ENCODE results near the gene TANGO6.
A peak's percentile ranks its signal among the peaks of the same experiment; 100 is the strongest.

TANGO6 gene

GRCh38 chr16:68893710-68894705 is 50.7 kb downstream of the TANGO6 start:
- DNase-seq (ENCODE audit: extremely low spot score) = peak; percentile 14

GRCh38 chr16:68894714-68895113 is 51.4 kb downstream of the TANGO6 start:
- POLR2A ChIA-PET = no interaction called here
- DNase-seq (ENCODE audit: extremely low spot score) = no peak
- TF ChIP-seq FOXK2 (IDR thresholded peaks at IDR 0.05) (no peak), HDGF (IDR thresholded peaks at IDR 0.05; ENCODE audit: borderline replicate concordance) (no peak)
- CTCF ChIA-PET = no interaction called here

More at GRCh38 chr16:68893710-68894705, 50.7 kb downstream of the TANGO6 start:
- CTCF ChIA-PET = no interaction called here
- POLR2A ChIA-PET = no interaction called here
- no peak for TF ChIP-seq SP1 (IDR thresholded peaks at IDR 0.05)
- no peak for TF ChIP-seq NFRKB (IDR thresholded peaks at IDR 0.05)
- TF ChIP-seq FOXM1 (IDR thresholded peaks at IDR 0.05; ENCODE audit: borderline replicate concordance) = no peak
- no peak for TF ChIP-seq ARNT (IDR thresholded peaks at IDR 0.05)
- no peak for TF ChIP-seq L3MBTL2 (conservative IDR thresholded peaks at IDR 0.05)
- no peak for TF ChIP-seq HDGF (IDR thresholded peaks at IDR 0.05; ENCODE audit: borderline replicate concordance)
- TF ChIP-seq LEF1 (IDR thresholded peaks at IDR 0.05; ENCODE audit: borderline replicate concordance) = no peak
- TF ChIP-seq ZNF384 (IDR thresholded peaks at IDR 0.05) = no peak
- TF ChIP-seq TARDBP (IDR thresholded peaks at IDR 0.05) = no peak
- no peak for TF ChIP-seq SUZ12 (IDR thresholded peaks at IDR 0.05)
- TF ChIP-seq BHLHE40 (IDR thresholded peaks at IDR 0.05; ENCODE audit: borderline replicate concordance) = no peak
- TF ChIP-seq FOXK2 (IDR thresholded peaks at IDR 0.05) = no peak

DNA sequence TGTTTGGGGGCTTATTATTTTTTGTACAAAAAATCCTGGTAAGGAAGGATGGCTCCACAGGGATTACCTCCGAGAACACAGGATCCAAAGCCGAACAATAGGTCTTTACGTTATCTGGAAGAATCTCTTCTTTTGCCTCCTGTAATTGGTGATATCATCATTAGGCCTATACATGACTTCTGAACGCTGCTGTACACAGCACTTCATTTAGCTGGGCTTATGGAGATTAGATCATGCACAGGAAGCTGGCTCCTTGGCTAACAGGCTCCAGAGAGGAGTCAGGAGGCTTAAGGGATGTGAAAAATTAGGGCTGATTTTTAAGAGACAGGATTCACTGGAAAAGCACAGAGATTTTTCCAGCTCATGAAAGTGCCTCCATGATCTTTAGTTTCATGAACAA is 54.7 kb downstream of the TANGO6 start:
- ChIA-PET CTCF (no interaction called here), POLR2A (no interaction called here)
- DNase-seq (ENCODE audit: extremely low spot score) = no peak
- TF ChIP-seq NFRKB (IDR thresholded peaks at IDR 0.05) = no peak
- TF ChIP-seq SP1 (IDR thresholded peaks at IDR 0.05) = no peak
- TF ChIP-seq BHLHE40 (IDR thresholded peaks at IDR 0.05; ENCODE audit: borderline replicate concordance) = no peak
- TF ChIP-seq TARDBP (IDR thresholded peaks at IDR 0.05) = no peak
- TF ChIP-seq FOXM1 (IDR thresholded peaks at IDR 0.05; ENCODE audit: borderline replicate concordance) = no peak
- TF ChIP-seq, protein P1, sequence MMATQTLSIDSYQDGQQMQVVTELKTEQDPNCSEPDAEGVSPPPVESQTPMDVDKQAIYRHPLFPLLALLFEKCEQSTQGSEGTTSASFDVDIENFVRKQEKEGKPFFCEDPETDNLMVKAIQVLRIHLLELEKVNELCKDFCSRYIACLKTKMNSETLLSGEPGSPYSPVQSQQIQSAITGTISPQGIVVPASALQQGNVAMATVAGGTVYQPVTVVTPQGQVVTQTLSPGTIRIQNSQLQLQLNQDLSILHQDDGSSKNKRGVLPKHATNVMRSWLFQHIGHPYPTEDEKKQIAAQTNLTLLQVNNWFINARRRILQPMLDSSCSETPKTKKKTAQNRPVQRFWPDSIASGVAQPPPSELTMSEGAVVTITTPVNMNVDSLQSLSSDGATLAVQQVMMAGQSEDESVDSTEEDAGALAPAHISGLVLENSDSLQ (IDR thresholded peaks at IDR 0.05) = no peak
- no peak for TF ChIP-seq CTBP1 (IDR thresholded peaks at IDR 0.05; ENCODE audit: borderline replicate concordance)
- no peak for TF ChIP-seq L3MBTL2 (conservative IDR thresholded peaks at IDR 0.05)
- no peak for TF ChIP-seq FOXA1 (IDR thresholded peaks at IDR 0.05)
- TF ChIP-seq ELF4 (IDR thresholded peaks at IDR 0.05) = no peak
- no peak for TF ChIP-seq LEF1 (IDR thresholded peaks at IDR 0.05; ENCODE audit: borderline replicate concordance)
- TF ChIP-seq HDGF (IDR thresholded peaks at IDR 0.05; ENCODE audit: borderline replicate concordance) = no peak
- no peak for TF ChIP-seq ZNF384 (IDR thresholded peaks at IDR 0.05)
- no peak for TF ChIP-seq SUZ12 (IDR thresholded peaks at IDR 0.05)
- no peak for TF ChIP-seq ARNT (IDR thresholded peaks at IDR 0.05)
- TF ChIP-seq FOXK2 (IDR thresholded peaks at IDR 0.05) = no peak

GRCh38 chr16:68900009-68900408 is 56.7 kb downstream of the TANGO6 start:
- CTCF ChIA-PET = no interaction called here
- POLR2A ChIA-PET = no interaction called here
- no peak for DNase-seq (ENCODE audit: extremely low spot score)
- TF ChIP-seq FOXK2 (IDR thresholded peaks at IDR 0.05) = no peak
- TF ChIP-seq LEF1 (IDR thresholded peaks at IDR 0.05; ENCODE audit: borderline replicate concordance) = no peak
- TF ChIP-seq, protein P1 (IDR thresholded peaks at IDR 0.05) = no peak
- no peak for TF ChIP-seq L3MBTL2 (conservative IDR thresholded peaks at IDR 0.05)
- TF ChIP-seq CTBP1 (IDR thresholded peaks at IDR 0.05; ENCODE audit: borderline replicate concordance) = no peak
- no peak for TF ChIP-seq NFRKB (IDR thresholded peaks at IDR 0.05)
- TF ChIP-seq FOXM1 (IDR thresholded peaks at IDR 0.05; ENCODE audit: borderline replicate concordance) = no peak
- no peak for TF ChIP-seq ARNT (IDR thresholded peaks at IDR 0.05)
- TF ChIP-seq SUZ12 (IDR thresholded peaks at IDR 0.05) = no peak
- TF ChIP-seq HDGF (IDR thresholded peaks at IDR 0.05; ENCODE audit: borderline replicate concordance) = no peak
- TF ChIP-seq TARDBP (IDR thresholded peaks at IDR 0.05) = no peak
- no peak for TF ChIP-seq SP1 (IDR thresholded peaks at IDR 0.05)
- TF ChIP-seq ZNF384 (IDR thresholded peaks at IDR 0.05) = no peak
- no peak for TF ChIP-seq FOXA1 (IDR thresholded peaks at IDR 0.05)
- TF ChIP-seq ELF4 (IDR thresholded peaks at IDR 0.05) = no peak
- no peak for TF ChIP-seq BHLHE40 (IDR thresholded peaks at IDR 0.05; ENCODE audit: borderline replicate concordance)

- TF ChIP-seq ELF4 (IDR thresholded peaks at IDR 0.05) (no peak), HDGF (IDR thresholded peaks at IDR 0.05; ENCODE audit: borderline replicate concordance) (no peak), L3MBTL2 (conservative IDR thresholded peaks at IDR 0.05) (no peak), CTBP1 (IDR thresholded peaks at IDR 0.05; ENCODE audit: borderline replicate concordance) (no peak), BHLHE40 (IDR thresholded peaks at IDR 0.05; ENCODE audit: borderline replicate concordance) (no peak), ARNT (IDR thresholded peaks at IDR 0.05) (no peak)
- TF ChIP-seq, protein P1 (IDR thresholded peaks at IDR 0.05) = no peak
- POLR2A ChIA-PET = no interaction called here
- CTCF ChIA-PET = interaction anchor here (0.6 to 1.2 kb wide), 2 partner anchors 274 to 374 kb away, joined by 3 to 4 read pairs; no protein-coding TSS in a partner anchor
- DNase-seq (ENCODE audit: extremely low spot score) = peak; percentile 49
Measured at GRCh38 chr16:68902003-68902968, 59.0 kb downstream of the TANGO6 start.
